ENCODE measurements around the gene C6orf141.

C6orf141 gene

DNA sequence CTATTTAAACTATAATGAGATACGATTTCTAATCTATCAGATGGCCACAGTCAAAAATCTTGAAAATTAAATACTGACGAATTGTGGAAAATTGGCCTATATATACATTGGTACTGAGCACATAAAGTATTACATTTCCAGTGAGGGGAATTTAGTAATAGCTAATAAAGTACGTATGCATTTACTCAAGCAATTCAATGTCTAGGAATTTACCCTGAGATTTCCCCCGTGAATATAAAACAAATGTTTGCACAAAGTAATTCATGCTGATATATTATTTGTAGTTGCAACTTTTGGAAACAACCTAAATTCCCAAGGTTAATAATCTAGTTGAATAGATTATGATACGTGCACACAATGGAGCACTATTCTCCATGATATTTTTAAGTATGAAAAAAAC, 14.7 kb upstream of the C6orf141 start:
- in situ Hi-C loops (cut with MboI; ENCODE audit: low sequenced_read_pairs), result no loop called here

GRCh38 chr6:49539102-49539501, 11.4 kb upstream of the C6orf141 start:
- in situ Hi-C loops (cut with MboI; ENCODE audit: low sequenced_read_pairs), result no loop called here

DNA sequence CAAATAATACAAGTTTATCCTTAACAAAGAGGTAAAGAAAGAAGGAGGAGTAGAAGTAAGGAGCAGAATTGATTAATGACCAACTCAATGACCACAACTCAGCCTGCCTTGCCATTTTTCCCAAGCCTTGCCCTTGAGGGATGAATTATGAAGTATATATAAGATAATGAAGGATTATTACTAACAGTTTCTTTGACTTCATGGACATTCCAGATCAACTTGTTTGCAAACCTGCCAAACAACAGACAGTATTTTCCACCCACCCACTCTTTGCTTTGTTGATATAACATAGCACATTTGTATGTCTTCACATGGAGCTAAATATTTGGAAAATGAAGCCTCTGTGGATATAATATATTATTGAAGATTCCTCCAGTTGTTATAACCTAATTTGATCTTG, 9.9 kb upstream of the C6orf141 start:
- in situ Hi-C loops (cut with MboI; ENCODE audit: low sequenced_read_pairs), result no loop called here

DNA sequence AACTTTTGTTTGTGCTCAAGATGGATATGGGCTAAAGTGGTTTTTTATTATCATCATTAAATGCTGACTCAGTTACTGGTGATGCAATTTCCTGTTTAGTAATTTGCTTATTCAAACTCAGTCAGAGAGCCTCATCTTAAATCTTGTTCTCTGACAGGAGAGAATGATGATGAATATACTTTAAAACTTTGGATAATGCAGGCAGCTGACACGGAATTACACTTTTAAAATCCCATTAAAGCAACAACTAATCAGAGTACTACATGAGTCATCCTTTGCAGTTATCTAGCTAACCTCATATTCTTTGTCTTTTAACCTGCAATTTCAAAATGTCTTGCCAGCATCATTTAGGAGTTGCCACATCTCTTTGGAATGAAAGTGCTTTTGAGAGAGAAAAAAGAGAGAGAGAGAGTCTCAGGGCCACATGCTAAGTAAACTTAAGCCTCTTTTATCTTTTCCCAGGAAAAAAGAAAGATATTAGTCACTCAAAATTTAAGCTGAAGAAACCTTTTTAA, 9.2 kb upstream of the C6orf141 start:
- in situ Hi-C loops (cut with MboI; ENCODE audit: low sequenced_read_pairs), result no loop called here

GRCh38 chr6:49541936-49542335, 8.5 kb upstream of the C6orf141 start:
- in situ Hi-C loops (cut with MboI; ENCODE audit: low sequenced_read_pairs), result no loop called here

GRCh38 chr6:49543087-49543858, 7.2 kb upstream of the C6orf141 start:
- in situ Hi-C loops (cut with MboI; ENCODE audit: low sequenced_read_pairs), result no loop called here

DNA sequence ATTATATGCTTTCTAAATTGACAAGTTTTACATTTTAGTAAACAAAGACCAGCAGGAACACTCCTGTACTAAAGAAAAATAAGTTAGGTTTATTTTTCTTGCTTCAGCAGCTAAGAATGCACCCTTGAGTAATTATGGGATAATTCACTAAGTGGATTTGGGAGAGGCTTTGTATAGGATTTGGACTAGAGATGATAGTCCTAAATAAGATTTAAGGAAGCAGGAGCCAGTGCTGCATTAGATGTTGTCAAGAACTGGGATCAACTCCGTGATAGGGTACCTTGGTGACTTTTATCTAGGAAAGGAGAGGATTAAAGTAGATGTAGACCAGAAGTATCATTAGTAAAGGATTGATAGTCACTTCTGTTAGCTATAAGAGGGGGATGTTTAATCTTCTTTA, 4.1 kb upstream of the C6orf141 start:
- in situ Hi-C loops (cut with MboI; ENCODE audit: low sequenced_read_pairs), result no loop called here

GRCh38 chr6:49548613-49549304, 1.7 kb upstream of the C6orf141 start:
- in situ Hi-C loops (cut with MboI; ENCODE audit: low sequenced_read_pairs), result no loop called here

DNA sequence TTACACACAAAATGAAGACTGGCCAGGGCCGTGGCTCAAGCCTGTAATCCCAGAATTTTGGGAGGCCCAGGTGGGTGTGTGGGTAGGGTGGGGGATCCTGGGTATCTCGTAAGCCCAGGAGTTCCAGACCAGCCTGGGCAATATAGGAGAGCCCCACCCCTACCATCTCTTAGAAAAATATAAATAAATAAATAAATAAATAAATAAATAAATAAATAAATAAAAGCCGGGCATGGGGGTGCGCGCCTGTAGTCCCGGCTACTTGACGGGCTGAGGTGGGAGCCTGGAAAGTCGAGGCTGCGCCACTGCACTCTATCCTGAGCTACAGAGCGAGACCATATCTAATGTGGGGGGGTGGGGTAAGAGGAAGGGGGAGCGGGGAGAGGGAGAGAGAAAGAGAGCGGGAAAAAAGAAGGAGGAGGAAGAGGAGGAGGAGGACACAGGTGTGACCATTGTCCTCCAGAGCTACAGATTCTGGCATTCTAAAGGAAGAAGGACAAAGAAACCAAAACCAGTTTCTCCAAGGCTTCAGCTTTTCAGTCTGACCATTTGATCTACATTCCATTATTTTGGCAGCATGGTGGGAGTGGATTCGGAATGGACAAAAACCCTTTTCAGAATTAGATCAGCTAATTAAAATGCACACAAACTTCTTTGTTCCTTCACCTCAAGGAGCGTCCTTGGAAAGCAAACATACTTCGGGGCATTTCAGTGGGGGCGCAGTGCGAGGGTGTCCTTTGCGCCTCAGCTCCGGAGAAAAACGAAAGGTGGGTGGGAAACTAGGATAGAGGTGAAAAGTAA, 577 bp upstream of the C6orf141 start:
- in situ Hi-C loops (cut with MboI; ENCODE audit: low sequenced_read_pairs), result no loop called here

DNA sequence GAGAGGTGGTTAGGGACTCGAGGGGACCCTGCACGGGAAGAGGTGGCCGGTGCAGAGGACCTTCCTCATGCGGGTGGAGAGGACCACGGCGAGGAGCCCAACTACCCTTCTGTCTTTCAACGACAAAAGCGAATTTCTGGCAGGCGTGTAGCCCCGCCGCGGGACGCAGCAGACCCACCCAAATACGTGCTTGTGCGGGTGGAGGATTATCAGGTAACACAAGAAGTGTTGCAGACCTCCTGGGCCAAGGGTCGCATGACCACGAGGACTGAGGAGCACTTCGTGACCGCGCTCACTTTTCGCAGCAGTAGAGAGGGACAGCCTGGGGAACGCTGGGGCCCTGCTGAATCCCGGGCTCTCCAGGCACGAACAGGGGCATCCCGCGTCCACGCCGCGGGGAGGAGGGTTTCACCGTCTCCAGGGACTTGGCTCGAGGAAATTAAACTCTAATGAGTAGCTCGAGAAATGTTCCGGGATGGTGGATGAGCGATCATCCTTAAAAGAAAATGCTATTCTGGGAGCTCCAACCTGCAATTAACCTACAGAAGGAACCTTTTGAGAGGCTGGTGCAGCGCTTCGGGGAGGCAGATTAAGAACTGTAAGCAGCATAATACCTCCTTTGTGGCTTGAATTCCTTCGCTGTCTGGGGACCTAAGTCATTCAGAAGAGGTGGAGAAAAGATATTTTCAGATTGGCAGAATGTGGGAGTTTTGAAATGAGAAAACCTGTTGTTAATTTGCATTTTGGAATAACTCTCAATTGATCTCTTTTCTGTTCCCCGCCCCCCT, 804 bp downstream of the C6orf141 start:
- in situ Hi-C loops (cut with MboI; ENCODE audit: low sequenced_read_pairs), result no loop called here

- in situ Hi-C loops (cut with MboI; ENCODE audit: low sequenced_read_pairs), result no loop called here
Measured at GRCh38 chr6:49551866-49552129, 1.3 kb downstream of the C6orf141 start.

DNA sequence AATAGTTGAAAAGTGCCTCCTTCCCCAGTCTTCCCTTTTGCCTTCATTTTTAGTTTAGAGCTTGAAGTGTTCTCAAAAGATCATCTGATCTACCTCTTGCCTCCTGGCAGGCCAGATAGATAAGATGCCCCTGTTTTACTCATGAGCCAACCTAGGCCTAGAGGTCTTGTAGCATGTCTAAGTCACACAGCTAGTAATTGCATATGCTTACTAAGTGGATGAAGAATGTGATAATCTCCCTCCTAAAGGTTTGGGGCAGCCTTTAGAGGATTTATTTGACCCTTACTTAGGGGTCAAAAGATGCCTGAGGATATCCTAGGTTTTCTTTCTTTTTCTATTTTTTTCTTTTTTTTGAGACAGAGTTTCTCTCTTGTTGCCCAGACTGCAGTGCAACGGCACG, 2.1 kb downstream of the C6orf141 start:
- in situ Hi-C loops (cut with MboI; ENCODE audit: low sequenced_read_pairs), result no loop called here

GRCh38 chr6:49553384-49553783, 2.9 kb downstream of the C6orf141 start:
- in situ Hi-C loops (cut with MboI; ENCODE audit: low sequenced_read_pairs), result no loop called here

DNA sequence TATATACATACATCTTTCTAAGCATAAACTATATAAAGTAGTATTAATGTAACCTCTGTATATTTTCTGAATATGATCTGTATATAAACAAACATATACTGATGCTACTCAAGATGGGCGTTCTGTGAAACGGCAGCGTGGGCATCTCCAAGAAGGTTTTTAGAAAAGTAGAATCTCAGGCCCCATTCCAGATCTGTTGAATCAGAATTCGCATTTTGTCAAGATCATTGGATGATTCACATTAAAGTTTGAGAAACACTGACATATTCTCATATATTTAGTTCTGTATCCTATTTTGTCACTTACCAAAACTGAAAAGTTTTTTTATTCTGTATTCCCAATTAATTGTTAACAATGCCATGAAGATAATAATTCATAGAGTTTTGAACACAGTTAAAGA, 5.5 kb downstream of the C6orf141 start:
- in situ Hi-C loops (cut with MboI; ENCODE audit: low sequenced_read_pairs), result no loop called here

- in situ Hi-C loops (cut with MboI; ENCODE audit: low sequenced_read_pairs), result no loop called here
Measured at GRCh38 chr6:49556429-49556837, 6.0 kb downstream of the C6orf141 start.

- in situ Hi-C loops (cut with MboI; ENCODE audit: low sequenced_read_pairs), result no loop called here
Measured at GRCh38 chr6:49557177-49557576, 6.7 kb downstream of the C6orf141 start.

DNA sequence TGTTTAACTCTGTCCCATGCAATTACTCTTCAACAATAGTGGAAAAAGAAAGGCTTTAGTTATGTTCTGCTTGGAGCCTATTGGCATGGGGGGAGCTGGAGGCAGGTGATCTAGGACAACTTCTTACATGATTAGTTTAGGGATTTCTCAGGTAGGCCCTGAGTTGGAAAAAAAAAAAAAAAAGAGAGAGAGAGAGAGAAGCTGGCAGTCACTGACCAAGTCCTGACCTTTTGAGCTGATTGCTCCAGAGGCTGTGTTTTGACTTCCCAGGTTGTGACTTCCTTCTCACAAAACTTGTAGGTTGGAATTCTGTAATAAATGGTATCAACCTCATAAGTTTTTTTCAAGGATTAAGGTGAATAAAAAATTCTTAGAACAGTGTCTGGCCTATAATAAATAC, 7.8 kb downstream of the C6orf141 start:
- in situ Hi-C loops (cut with MboI; ENCODE audit: low sequenced_read_pairs), result no loop called here

DNA sequence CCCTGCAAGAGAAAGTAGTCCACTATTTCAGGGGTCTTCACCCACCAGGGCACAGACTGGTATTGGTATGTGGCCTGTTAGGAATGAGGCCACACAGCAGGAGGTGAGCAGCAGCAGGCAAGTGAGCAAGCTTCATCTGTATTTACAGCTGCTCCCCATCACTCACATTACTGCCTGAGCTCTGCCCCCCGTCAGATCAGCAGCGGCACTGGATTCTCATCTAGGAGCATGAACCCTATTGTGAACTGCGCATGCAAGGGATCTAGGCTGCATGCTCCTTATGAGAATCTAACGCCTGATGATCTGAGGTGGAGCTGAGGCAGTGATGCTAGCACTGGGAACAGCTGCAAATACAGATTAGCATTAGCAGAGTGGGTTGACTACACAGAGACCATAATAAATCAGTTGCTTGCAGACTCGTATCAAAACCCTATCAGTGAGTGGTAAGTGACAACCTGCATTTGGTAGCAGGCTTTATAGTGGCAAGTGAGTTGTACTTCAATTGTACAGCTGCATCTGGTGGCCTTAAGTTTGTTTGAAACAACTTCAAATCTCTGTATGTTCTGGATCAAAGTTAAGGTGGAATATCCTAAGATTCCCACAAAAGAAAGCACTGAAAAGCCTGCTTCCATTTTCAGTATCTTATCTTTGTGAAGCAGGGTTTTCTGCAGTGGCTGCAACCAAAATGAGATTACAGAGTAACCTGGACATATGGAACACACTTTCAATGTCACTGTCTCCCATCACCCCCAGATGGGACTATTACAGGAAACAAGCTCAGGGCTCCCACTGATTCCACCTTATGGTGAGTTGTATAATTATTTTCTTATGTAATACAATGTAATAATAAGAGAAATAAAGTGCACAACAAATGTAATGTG, 12.8 kb downstream of the C6orf141 start:
- in situ Hi-C loops (cut with MboI; ENCODE audit: low sequenced_read_pairs), result no loop called here

GRCh38 chr6:49564552-49564951, 14.1 kb downstream of the C6orf141 start:
- in situ Hi-C loops (cut with MboI; ENCODE audit: low sequenced_read_pairs), result no loop called here

GRCh38 chr6:49565261-49565660, 14.8 kb downstream of the C6orf141 start:
- in situ Hi-C loops (cut with MboI; ENCODE audit: low sequenced_read_pairs), result no loop called here

All from HL-60/S4 treated with phorbol 12-myristate 13-acetate at 8.2 ng/mL for 4 days and 3 days (cell line).